Ovary (tissue), 3 donors: ENCODE data around the gene SPATA31E1.

Source experiments
- POLR2A ChIP-seq: fragments of 450-650 bp; IDR thresholded peaks from one replicate; pipeline ENCODE4 v1.6.1; 2017; ENCODE audit warnings: antibody characterized with exemption, mild to moderate bottlenecking, moderate library complexity
- TF ChIP-seq, protein P1 (sequence below), 3 donors: fragments of 450-650 bp in 2 of 3; fragments of 200-600 bp in 1 of 3; IDR thresholded peaks; one replicate each; pipeline versions ENCODE4 v1.5.1 to v1.8.0; 2016 to 2022; ENCODE audit warnings: antibody characterized with exemption in 3 of 3, mild to moderate bottlenecking in 1 of 3
- donor health status: DM: no; HTN: no; CAD: no.

DNA sequence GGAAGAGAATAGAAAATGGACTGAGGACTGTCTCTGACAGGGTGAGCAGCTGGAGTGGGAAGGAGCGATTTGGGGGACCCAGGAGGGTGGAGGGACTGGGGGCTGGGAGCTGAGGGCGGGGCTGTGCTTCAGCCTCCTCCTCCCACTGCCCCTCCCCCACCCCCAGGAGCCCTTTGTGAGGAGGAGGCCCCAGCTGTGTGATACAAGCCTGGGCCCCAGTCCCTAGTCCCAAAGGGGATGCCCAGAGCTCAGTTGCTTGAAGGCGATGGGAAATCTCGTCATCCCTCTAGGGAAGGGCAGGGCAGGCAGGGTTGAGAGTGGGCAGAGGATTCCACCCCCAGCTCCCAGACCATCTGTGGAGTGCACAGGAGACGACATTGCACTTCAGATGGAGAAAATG lies at the start of gene SPATA31E1:
- TF ChIP-seq, protein P1, sequence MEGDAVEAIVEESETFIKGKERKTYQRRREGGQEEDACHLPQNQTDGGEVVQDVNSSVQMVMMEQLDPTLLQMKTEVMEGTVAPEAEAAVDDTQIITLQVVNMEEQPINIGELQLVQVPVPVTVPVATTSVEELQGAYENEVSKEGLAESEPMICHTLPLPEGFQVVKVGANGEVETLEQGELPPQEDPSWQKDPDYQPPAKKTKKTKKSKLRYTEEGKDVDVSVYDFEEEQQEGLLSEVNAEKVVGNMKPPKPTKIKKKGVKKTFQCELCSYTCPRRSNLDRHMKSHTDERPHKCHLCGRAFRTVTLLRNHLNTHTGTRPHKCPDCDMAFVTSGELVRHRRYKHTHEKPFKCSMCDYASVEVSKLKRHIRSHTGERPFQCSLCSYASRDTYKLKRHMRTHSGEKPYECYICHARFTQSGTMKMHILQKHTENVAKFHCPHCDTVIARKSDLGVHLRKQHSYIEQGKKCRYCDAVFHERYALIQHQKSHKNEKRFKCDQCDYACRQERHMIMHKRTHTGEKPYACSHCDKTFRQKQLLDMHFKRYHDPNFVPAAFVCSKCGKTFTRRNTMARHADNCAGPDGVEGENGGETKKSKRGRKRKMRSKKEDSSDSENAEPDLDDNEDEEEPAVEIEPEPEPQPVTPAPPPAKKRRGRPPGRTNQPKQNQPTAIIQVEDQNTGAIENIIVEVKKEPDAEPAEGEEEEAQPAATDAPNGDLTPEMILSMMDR (IDR thresholded peaks at IDR 0.05), result no peak
- no peak for TF ChIP-seq POLR2A
